ENCODE results near the gene B3GAT1.

GRCh38 chr11:134369656-134370525, 42.2 kb downstream of the B3GAT1 start:
- TF ChIP-seq CTCF (IDR thresholded peaks at IDR 0.05; ENCODE audit: low read length) (no peak), EZH2 (optimal IDR thresholded peaks at IDR 0.05; ENCODE audit: low read depth, low read length) (no peak)
